ENCODE results near the gene ZNF586. TPM values are rescaled to one million over a fixed set of nuclear protein-coding genes. Genes with fewer than 3 reads are reported as not detected.

The ZNF586 gene
- total and polyA plus RNA-seq, 3 donors from 2014 or later, result 6.7 to 28.3 (median 20.3) TPM

- Histone ChIP-seq H3K36me3 (ENCODE audit: low read depth, missing control alignments) (no peaks in the 10 kb centered on the region), H3K27ac (no peak overlapping the region), H3K4me3 (no peak overlapping the region), H3K27me3 (no peaks in the 10 kb centered on the region), H3K9me3 (no peaks in the 10 kb centered on the region), H3K4me1 (peaks cover 13% of the 10 kb centered on the region)
- intact Hi-C loops (cut with DNase I; ENCODE audit: low total_unique reads), result no loop called here
- TF ChIP-seq CTCF (IDR thresholded peaks at IDR 0.05), result no peak
- no peak for TF ChIP-seq POLR2A (IDR thresholded peaks at IDR 0.05)
- 92 to 95% methylated on average over 6 of the region's 6 CpGs for WGBS, 2 donors
- no peak for DNase-seq
Observed at GRCh38 chr19:57825511-57825910, 56.0 kb downstream of the ZNF586 start.

- peak overlapping the region; percentile 50 to 64 for H3K27ac ChIP-seq
- WGBS, 2 donors, result 34 to 58% methylated on average over 5 of the region's 5 CpGs
- H3K36me3 ChIP-seq (ENCODE audit: low read depth, missing control alignments), result no peaks in the 10 kb centered on the region
- intact Hi-C loops (cut with DNase I; ENCODE audit: low total_unique reads), result no loop called here
- peak overlapping the region in 1 of 2 donors; percentile 58 for H3K4me3 ChIP-seq
- TF ChIP-seq POLR2A (IDR thresholded peaks at IDR 0.05), result no peak
- no peak for TF ChIP-seq CTCF (IDR thresholded peaks at IDR 0.05)
- peak; percentile 55 for DNase-seq
- no peaks in the 10 kb centered on the region for H3K27me3 ChIP-seq
- no peaks in the 10 kb centered on the region for H3K9me3 ChIP-seq
- H3K4me1 ChIP-seq, result peaks cover 10% of the 10 kb centered on the region
Observed at GRCh38 chr19:57829316-57829715, 59.8 kb downstream of the ZNF586 start.

DNA sequence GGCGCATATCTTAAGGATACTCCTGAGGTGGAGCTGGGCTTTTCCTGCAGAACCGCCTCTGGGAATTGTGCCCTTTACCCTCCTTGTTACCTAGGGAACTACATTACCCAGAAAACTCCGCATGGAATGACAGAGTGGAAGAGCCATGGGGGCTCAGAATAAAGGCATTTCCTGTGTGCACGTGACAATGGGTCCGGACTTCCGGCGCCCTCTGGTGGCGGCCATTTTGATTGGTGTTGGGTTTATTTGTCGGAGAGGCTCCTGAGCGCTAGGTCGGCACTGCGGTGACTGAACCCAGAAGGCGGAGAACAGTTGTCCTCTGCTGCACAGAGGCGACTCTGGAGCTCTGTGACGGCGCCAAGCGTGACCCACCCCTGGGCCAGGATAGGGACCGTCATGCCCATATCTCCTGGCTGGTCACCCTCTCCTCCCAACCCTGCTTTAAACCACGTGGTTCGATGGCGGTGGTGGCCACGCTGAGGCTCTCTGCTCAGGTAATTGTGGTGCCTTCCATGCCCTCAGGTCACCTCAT, 60.7 kb downstream of the ZNF586 start, which contains the start of gene ZNF587B:
ZNF587B (plus strand) TSS at position 229 of the 532 bp plus-strand sequence; CDS start at position 459, 230 bp downstream.
- intact Hi-C loops (cut with DNase I; ENCODE audit: low total_unique reads), result no loop called here
- H3K27me3 ChIP-seq, result no peaks in the 10 kb centered on the region
- H3K9me3 ChIP-seq, result no peaks in the 10 kb centered on the region
- 15 to 22% methylated on average over 18 to 22 of the region's 22 CpGs for WGBS, 2 donors
- peak; percentile 83 for DNase-seq
- no peaks in the 10 kb centered on the region for H3K36me3 ChIP-seq (ENCODE audit: low read depth, missing control alignments)
- TF ChIP-seq CTCF (IDR thresholded peaks at IDR 0.05) (peak in 2 of 3 experiments; percentile 38 to 42), POLR2A (IDR thresholded peaks at IDR 0.05) (no peak)
- H3K4me3 ChIP-seq, result peak within 1 kb of the TSS; percentile 27 to 58
- peaks cover 10% of the 10 kb centered on the region for H3K4me1 ChIP-seq
- peak within 1 kb of the TSS; percentile 50 to 64 for H3K27ac ChIP-seq

Other genes with a start within 250 kb of the ZNF586 start
- gene ZNF549, start 242.3 kb upstream of the ZNF586 start, total RNA-seq, result 10 to 100 TPM; 12.8 to 13.5 TPM
- gene ZNF549, start 242.3 kb upstream of the ZNF586 start, polyA plus RNA-seq (ENCODE audit: insufficient read depth, low read depth, low replicate concordance), result 6.9 TPM
- gene ZNF550, start 209.8 kb upstream of the ZNF586 start, total RNA-seq, result 10 to 100 TPM in 1 of 2 donors, 1 to 10 TPM in 1; 9.9 to 10.7 TPM
- 5.7 TPM for gene ZNF550, start 209.8 kb upstream of the ZNF586 start, polyA plus RNA-seq (ENCODE audit: insufficient read depth, low read depth, low replicate concordance)
- gene ZNF416, start 190.8 kb upstream of the ZNF586 start, total RNA-seq, result 10 to 100 TPM in 1 of 2 donors, 1 to 10 TPM in 1; 8.7 to 10.9 TPM
- 9.4 TPM for gene ZNF416, start 190.8 kb upstream of the ZNF586 start, polyA plus RNA-seq (ENCODE audit: insufficient read depth, low read depth, low replicate concordance)
- 10 to 100 TPM; 15.1 to 21.7 TPM for gene ZIK1, start 185.5 kb upstream of the ZNF586 start, total RNA-seq
- gene ZIK1, start 185.5 kb upstream of the ZNF586 start, polyA plus RNA-seq (ENCODE audit: insufficient read depth, low read depth, low replicate concordance), result 8.9 TPM
- 1 to 10 TPM; 4.6 to 9.8 TPM for gene ZNF530, start 169.8 kb upstream of the ZNF586 start, total RNA-seq
- 3.0 TPM for gene ZNF530, start 169.8 kb upstream of the ZNF586 start, polyA plus RNA-seq (ENCODE audit: insufficient read depth, low read depth, low replicate concordance)
- gene ZNF134, start 155.4 kb upstream of the ZNF586 start, total RNA-seq, result 10 to 100 TPM; 37.6 to 41.7 TPM
- gene ZNF134, start 155.4 kb upstream of the ZNF586 start, polyA plus RNA-seq (ENCODE audit: insufficient read depth, low read depth, low replicate concordance), result 11.2 TPM
- gene ZNF211, start 136.5 kb upstream of the ZNF586 start, total RNA-seq, result 10 to 100 TPM; 16.9 to 18.6 TPM
- 11.1 TPM for gene ZNF211, start 136.5 kb upstream of the ZNF586 start, polyA plus RNA-seq (ENCODE audit: insufficient read depth, low read depth, low replicate concordance)
- under 1 TPM; 0.12 to 0.24 TPM for gene ZSCAN4, start 100.7 kb upstream of the ZNF586 start, total RNA-seq
- 0.26 TPM for gene ZSCAN4, start 100.7 kb upstream of the ZNF586 start, polyA plus RNA-seq (ENCODE audit: insufficient read depth, low read depth, low replicate concordance)
- 10 to 100 TPM; 22.9 to 30.8 TPM for gene ZNF551, start 87.7 kb upstream of the ZNF586 start, total RNA-seq
- gene ZNF551, start 87.7 kb upstream of the ZNF586 start, polyA plus RNA-seq (ENCODE audit: insufficient read depth, low read depth, low replicate concordance), result 9.7 TPM
- gene ZNF154, start 60.5 kb upstream of the ZNF586 start, total RNA-seq, result 1 to 10 TPM; 1.1 to 6.8 TPM
- 3.3 TPM for gene ZNF154, start 60.5 kb upstream of the ZNF586 start, polyA plus RNA-seq (ENCODE audit: insufficient read depth, low read depth, low replicate concordance)
- 10 to 100 TPM; 14.3 to 14.4 TPM for gene ZNF671, start 42.1 kb upstream of the ZNF586 start, total RNA-seq
- 15.1 TPM for gene ZNF671, start 42.1 kb upstream of the ZNF586 start, polyA plus RNA-seq (ENCODE audit: insufficient read depth, low read depth, low replicate concordance)
- 10 to 100 TPM; 21.7 to 31.0 TPM for gene ZNF776, start 22.9 kb upstream of the ZNF586 start, total RNA-seq
- gene ZNF776, start 22.9 kb upstream of the ZNF586 start, polyA plus RNA-seq (ENCODE audit: insufficient read depth, low read depth, low replicate concordance), result 11.8 TPM
- 10 to 100 TPM in 1 of 2 donors, 1 to 10 TPM in 1; 9.5 to 11.4 TPM for gene ZNF552, start 45.2 kb downstream of the ZNF586 start, total RNA-seq
- gene ZNF552, start 45.2 kb downstream of the ZNF586 start, polyA plus RNA-seq (ENCODE audit: insufficient read depth, low read depth, low replicate concordance), result 4.4 TPM
- 10 to 100 TPM; 38.7 to 41.2 TPM for gene ZNF587B, start 60.6 kb downstream of the ZNF586 start, total RNA-seq
- 11.8 TPM for gene ZNF587B, start 60.6 kb downstream of the ZNF586 start, polyA plus RNA-seq (ENCODE audit: insufficient read depth, low read depth, low replicate concordance)
- gene ZNF587, start 80.2 kb downstream of the ZNF586 start, total RNA-seq, result 10 to 100 TPM; 30.8 to 31.2 TPM
- gene ZNF587, start 80.2 kb downstream of the ZNF586 start, polyA plus RNA-seq (ENCODE audit: insufficient read depth, low read depth, low replicate concordance), result 21.4 TPM
- gene ZNF814, start 119.4 kb downstream of the ZNF586 start, total RNA-seq, result 10 to 100 TPM; 38.4 to 54.8 TPM
- 21.8 TPM for gene ZNF814, start 119.4 kb downstream of the ZNF586 start, polyA plus RNA-seq (ENCODE audit: insufficient read depth, low read depth, low replicate concordance)
- 10 to 100 TPM; 19.8 to 20.2 TPM for gene ZNF417, start 146.9 kb downstream of the ZNF586 start, total RNA-seq
- gene ZNF417, start 146.9 kb downstream of the ZNF586 start, polyA plus RNA-seq (ENCODE audit: insufficient read depth, low read depth, low replicate concordance), result 13.4 TPM
- 10 to 100 TPM; 16.6 to 22.0 TPM for gene ZNF418, start 165.7 kb downstream of the ZNF586 start, total RNA-seq
- 10.4 TPM for gene ZNF418, start 165.7 kb downstream of the ZNF586 start, polyA plus RNA-seq (ENCODE audit: insufficient read depth, low read depth, low replicate concordance)
- 10 to 100 TPM; 13.3 to 15.7 TPM for gene ZNF256, start 178.0 kb downstream of the ZNF586 start, total RNA-seq
- 7.8 TPM for gene ZNF256, start 178.0 kb downstream of the ZNF586 start, polyA plus RNA-seq (ENCODE audit: insufficient read depth, low read depth, low replicate concordance)
- gene C19orf18, start 204.9 kb downstream of the ZNF586 start, total RNA-seq, result 1 to 10 TPM; 3.5 to 8.7 TPM
- gene C19orf18, start 204.9 kb downstream of the ZNF586 start, polyA plus RNA-seq (ENCODE audit: insufficient read depth, low read depth, low replicate concordance), result 9.8 TPM
- gene ZNF606, start 233.1 kb downstream of the ZNF586 start, total RNA-seq, result 10 to 100 TPM; 30.2 to 73.9 TPM
- 12.1 TPM for gene ZNF606, start 233.1 kb downstream of the ZNF586 start, polyA plus RNA-seq (ENCODE audit: insufficient read depth, low read depth, low replicate concordance)